ENCODE measurements around the gene FAM221B.

Gene FAM221B

GRCh38 chr9:35797311-35798109 is 31.0 kb downstream of the FAM221B start:
- no peak for TF ChIP-seq CTCF (IDR thresholded peaks at IDR 0.05; ENCODE audit: low read depth, low read length)
- no peak overlapping the region for H3K4me3 ChIP-seq (ENCODE audit: low read depth, low read length)

- TF ChIP-seq CTCF (IDR thresholded peaks at IDR 0.05; ENCODE audit: low read depth, low read length), result no peak
- H3K4me3 ChIP-seq (ENCODE audit: low read depth, low read length), result no peak overlapping the region
Measured at GRCh38 chr9:35795695-35796094, 32.8 kb downstream of the FAM221B start.

GRCh38 chr9:35793461-35793860 is 35.1 kb downstream of the FAM221B start:
- H3K4me3 ChIP-seq (ENCODE audit: low read depth, low read length), result peak overlapping the region; percentile 29
- no peak for TF ChIP-seq CTCF (IDR thresholded peaks at IDR 0.05; ENCODE audit: low read depth, low read length)

- H3K4me3 ChIP-seq (ENCODE audit: low read depth, low read length), result peak overlapping the region; percentile 29
- TF ChIP-seq CTCF (IDR thresholded peaks at IDR 0.05; ENCODE audit: low read depth, low read length), result no peak
Measured at GRCh38 chr9:35792826-35793225, 35.7 kb downstream of the FAM221B start.

GRCh38 chr9:35792024-35792813 is 36.3 kb downstream of the FAM221B start:
- TF ChIP-seq CTCF (IDR thresholded peaks at IDR 0.05; ENCODE audit: low read depth, low read length), result no peak
- peak overlapping the region; percentile 58 for H3K4me3 ChIP-seq (ENCODE audit: low read depth, low read length)

- H3K4me3 ChIP-seq (ENCODE audit: low read depth, low read length), result peak within 1 kb of the TSS; percentile 58
- no peak for TF ChIP-seq CTCF (IDR thresholded peaks at IDR 0.05; ENCODE audit: low read depth, low read length)
Measured at GRCh38 chr9:35791297-35791921, 37.1 kb downstream of the FAM221B start, which contains the start of gene NPR2. Gene NPR2 (plus strand): TSS chr9:35791591. CDS start chr9:35792409, 818 bp downstream.
